Astrocyte of the spinal cord (primary cell): ENCODE data around the gene FRMPD2.

Experiments
- DNase-seq: peaks from one replicate; pipeline ENCODE4 v3.0.0; 2011; ENCODE audit warnings: low read depth, low spot score
- H3K4me3 ChIP-seq: 2 replicates; pipeline ENCODE4 v1.5.1; 2011; ENCODE audit warnings: low read depth, mild to moderate bottlenecking, low read length, moderate library complexity
- in situ Hi-C: cut with HindIII; loops from 2 replicates; pipeline ENCODE4 v1.10.0; 2017; ENCODE audit warnings: low sequenced_read_pairs
- TF ChIP-seq, protein P1 (sequence below): IDR thresholded peaks from 2 replicates; pipeline ENCODE4 v1.5.1; 2012; ENCODE audit warnings: low read depth, mild to moderate bottlenecking, low read length, inconsistent platforms

The FRMPD2 gene

DNA sequence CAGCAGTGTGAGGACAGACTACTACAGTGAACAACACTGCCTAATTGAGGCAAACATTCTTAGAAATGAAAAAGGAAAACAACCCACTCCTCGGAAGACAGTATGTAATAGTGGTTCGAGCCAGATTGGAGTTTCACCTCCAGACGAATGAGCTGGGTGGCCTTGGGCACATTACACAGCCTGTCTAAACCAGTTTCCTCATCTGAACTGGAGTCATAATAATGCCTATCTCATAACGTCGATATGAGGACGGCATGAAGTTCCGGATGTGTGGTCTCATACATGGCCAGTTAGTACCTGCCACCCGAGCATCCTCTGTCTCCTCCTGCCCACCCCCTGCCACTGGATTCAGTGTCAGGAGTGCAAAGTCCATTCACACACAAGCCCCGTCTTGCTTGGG lies 15.8 kb upstream of the FRMPD2 start:
- TF ChIP-seq, protein P1, sequence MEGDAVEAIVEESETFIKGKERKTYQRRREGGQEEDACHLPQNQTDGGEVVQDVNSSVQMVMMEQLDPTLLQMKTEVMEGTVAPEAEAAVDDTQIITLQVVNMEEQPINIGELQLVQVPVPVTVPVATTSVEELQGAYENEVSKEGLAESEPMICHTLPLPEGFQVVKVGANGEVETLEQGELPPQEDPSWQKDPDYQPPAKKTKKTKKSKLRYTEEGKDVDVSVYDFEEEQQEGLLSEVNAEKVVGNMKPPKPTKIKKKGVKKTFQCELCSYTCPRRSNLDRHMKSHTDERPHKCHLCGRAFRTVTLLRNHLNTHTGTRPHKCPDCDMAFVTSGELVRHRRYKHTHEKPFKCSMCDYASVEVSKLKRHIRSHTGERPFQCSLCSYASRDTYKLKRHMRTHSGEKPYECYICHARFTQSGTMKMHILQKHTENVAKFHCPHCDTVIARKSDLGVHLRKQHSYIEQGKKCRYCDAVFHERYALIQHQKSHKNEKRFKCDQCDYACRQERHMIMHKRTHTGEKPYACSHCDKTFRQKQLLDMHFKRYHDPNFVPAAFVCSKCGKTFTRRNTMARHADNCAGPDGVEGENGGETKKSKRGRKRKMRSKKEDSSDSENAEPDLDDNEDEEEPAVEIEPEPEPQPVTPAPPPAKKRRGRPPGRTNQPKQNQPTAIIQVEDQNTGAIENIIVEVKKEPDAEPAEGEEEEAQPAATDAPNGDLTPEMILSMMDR, result no peak
- in situ Hi-C loops, result no loop called here
- no peak overlapping the region for H3K4me3 ChIP-seq
- DNase-seq, result no peak

DNA sequence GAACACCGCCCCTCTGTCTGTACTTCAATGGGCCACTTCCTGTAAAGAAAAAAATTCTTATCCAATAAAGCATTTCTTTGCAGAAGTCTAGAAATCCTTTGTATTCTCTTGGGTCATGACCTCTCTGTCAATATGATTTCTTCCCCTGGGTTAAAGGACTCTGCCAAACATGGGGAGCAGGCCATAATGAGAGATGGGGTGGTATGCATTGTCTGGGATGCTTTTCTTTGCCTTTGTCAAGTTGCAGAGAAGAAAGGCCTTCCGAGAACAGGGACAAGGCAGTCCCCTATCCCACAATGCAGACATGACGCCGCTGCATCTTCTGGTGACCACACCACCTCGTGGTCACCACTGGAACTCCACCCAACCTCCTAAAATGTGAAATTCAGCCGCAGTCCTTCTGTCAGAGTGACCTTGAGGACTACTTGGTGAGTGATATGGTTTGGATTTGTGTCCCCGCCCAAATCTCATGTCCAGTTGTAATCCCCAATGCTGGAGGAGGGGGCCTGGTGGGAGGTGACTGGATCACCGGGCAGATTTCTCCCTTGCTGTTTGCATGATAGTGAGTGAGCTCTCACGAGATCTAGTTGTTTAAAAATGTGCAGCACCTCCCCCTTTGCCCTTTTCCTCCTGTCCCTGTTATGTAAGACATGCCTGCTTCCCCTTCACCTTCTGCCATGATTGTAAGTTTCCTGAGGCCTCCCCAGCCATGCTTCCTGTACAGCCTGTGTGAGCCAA lies 15.2 kb upstream of the FRMPD2 start:
- H3K4me3 ChIP-seq, result no peak overlapping the region
- TF ChIP-seq, protein P1, result peak; percentile 86
- in situ Hi-C loops, result no loop called here
- peak; percentile 30 for DNase-seq

DNA sequence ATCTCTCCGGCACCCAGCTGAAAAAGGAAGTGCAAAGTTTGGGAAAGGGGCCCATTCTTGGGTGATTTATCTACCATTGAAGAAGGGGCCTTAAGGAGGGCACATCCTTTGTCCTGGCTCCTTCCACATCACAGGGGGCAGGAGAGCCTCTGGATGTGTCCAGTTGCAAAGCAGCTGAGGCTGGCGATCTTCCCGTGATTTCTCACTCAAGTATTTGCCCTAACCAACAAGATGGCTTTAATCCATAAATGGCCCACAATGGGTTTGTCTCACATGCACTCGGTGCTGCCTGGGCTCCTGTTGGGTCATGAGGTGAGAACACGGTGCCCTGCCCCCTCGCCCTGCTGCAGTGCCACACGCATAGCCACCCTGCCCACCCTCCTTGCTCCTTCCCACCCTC lies 14.2 kb upstream of the FRMPD2 start:
- DNase-seq, result peak; percentile 52
- in situ Hi-C loops, result no loop called here
- TF ChIP-seq, protein P1, result no peak
- no peak overlapping the region for H3K4me3 ChIP-seq

DNA sequence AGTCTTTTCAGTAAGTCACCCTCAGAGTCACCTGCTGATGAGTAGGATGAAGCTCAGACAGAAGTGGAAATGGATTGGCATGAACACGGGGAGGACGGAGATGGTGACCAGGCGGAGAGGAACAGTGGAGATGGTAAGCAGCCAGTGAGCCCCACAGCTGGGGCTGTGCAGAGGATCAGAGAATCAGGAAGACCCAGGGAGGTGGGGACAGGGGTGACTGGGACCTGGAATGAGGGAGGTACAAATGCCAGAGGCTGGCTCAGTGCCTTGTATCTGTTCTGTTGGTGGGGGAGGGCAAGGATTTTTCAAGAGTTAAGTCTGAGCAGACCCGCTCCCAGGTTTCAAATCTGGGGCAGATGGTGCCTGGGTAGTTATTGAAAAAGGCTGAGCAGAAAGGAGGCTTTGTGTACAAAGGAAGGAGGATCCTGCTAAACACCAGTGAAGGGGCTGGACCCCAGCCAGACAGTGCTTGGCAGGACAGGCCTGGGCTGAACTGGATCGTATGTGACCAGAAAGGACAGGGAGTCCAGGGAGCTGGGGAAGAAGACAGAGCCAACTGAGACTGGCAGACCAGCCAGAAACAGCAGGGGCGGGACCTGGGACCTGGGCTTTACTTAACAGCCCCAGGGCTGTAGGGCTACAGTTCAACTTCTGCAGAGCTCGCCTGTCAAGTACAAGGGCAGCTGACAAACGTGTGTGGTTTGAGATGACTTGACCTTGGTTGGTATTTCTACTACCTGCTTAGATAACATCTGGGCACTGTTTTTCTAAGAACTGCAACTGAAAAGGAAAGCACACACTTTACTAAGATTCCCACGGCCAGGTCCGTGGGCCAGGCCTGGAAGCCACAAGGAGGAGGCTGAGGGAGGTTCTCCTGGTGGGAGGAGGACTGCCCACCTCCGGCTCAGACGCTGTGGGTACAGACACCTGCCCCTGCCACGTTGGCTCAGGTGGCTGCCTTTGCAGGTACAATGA lies 13.2 kb upstream of the FRMPD2 start:
- TF ChIP-seq, protein P1, result no peak
- no peak for DNase-seq
- no peak overlapping the region for H3K4me3 ChIP-seq
- in situ Hi-C loops, result no loop called here

DNA sequence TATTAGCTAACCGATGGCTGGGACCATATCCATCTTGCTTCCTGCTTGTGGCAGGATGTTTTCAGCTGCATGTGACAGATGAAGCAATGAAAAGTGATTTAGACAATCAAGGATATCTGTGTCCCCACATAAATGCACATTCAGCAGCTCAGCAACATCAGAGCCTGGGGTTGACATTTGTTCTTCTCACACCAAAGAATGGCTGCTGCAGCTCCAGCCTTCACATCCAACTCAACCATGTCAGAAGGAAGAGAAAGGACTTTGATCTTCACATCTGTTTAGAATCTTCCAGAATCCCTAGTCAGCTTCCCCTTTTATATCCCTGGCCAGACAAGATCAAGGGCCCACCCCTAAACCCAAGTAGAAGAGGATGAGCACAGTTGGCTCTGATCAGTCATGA lies 11.9 kb upstream of the FRMPD2 start:
- TF ChIP-seq, protein P1, result no peak
- in situ Hi-C loops, result no loop called here
- no peak overlapping the region for H3K4me3 ChIP-seq
- DNase-seq, result no peak

DNA sequence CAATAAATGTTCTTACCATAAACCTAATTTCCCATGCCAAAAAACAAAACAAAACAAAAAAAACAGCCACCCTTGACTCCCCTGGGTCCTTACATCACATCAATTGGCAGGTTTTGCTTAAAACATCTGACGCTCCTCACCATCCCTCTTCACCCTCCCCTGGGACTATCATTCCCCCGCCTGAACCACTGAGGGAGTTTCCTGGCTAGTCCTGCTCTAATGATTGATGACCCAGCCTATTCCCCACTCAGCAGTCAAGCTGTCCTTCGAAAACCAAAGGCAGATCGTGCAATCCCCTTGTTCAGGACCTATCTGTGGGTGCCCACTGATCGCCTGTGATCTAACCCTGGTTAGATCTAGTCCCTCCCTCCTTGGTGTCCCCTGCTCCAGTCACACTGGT lies 11.2 kb upstream of the FRMPD2 start:
- in situ Hi-C loops, result no loop called here
- TF ChIP-seq, protein P1, result no peak
- DNase-seq, result no peak
- no peak overlapping the region for H3K4me3 ChIP-seq
